ENCODE data around the gene FHAD1. TPM values are rescaled to one million over a fixed set of nuclear protein-coding genes. Genes with fewer than 3 reads are reported as not detected.

FHAD1 gene
- total and polyA plus RNA-seq, 2 donors (not counting 3 experiments of a cell fraction or from before 2014, with no cell fraction given): 0.04 to 0.69 TPM

DNA sequence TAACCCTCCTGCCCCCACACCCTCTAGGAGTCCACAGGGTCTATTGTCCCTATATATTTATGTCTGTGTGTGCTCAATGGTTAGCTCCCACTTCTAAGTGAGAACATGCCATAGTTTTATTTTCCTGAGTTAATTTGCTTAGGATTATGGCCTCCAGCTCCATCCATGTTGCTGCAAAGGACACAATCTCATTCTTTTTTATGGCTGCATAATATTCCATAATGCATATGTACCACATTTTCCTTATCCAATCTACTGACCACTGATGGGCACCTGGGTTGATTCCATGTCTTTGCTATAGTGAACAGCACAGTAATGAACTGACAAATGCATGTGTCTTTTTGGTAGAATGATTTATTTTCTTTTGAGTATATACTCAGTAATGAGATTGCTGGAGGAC is 13.3 kb upstream of the FHAD1 start:
- BruUV-seq (replicated peaks): no TSS peak
- no peaks in the 10 kb centered on the region for H3K27me3 ChIP-seq (ENCODE audit: control insufficient read depth in 2 of 2, insufficient read depth in 2 of 2, low read length in 2 of 2)
- H2AFZ ChIP-seq (ENCODE audit: low read depth, low read length): no peak overlapping the region
- H3K4me2 ChIP-seq (ENCODE audit: insufficient read depth, low read length): no peak overlapping the region
- H3K9me3 ChIP-seq (replicated peaks; ENCODE audit: control insufficient read depth, insufficient read depth, low read length): no peaks in the 10 kb centered on the region
- ChIA-PET POLR2A (no interaction called here), CTCF (no interaction called here)
- TF ChIP-seq JUN (IDR thresholded peaks at IDR 0.05; ENCODE audit: borderline replicate concordance, insufficient read depth, insufficient read length, low read depth) (no peak), POLR2AphosphoS5 (IDR thresholded peaks at IDR 0.05; ENCODE audit: insufficient read depth, low read depth, low read length) (no peak), EZH2 (IDR thresholded peaks at IDR 0.05; ENCODE audit: borderline replicate concordance, low read depth, low read length, severe bottlenecking) (no peak)
- TF ChIP-seq, protein P1, sequence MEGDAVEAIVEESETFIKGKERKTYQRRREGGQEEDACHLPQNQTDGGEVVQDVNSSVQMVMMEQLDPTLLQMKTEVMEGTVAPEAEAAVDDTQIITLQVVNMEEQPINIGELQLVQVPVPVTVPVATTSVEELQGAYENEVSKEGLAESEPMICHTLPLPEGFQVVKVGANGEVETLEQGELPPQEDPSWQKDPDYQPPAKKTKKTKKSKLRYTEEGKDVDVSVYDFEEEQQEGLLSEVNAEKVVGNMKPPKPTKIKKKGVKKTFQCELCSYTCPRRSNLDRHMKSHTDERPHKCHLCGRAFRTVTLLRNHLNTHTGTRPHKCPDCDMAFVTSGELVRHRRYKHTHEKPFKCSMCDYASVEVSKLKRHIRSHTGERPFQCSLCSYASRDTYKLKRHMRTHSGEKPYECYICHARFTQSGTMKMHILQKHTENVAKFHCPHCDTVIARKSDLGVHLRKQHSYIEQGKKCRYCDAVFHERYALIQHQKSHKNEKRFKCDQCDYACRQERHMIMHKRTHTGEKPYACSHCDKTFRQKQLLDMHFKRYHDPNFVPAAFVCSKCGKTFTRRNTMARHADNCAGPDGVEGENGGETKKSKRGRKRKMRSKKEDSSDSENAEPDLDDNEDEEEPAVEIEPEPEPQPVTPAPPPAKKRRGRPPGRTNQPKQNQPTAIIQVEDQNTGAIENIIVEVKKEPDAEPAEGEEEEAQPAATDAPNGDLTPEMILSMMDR (IDR thresholded peaks at IDR 0.05; ENCODE audit: extremely low read depth in 1 of 2, insufficient read depth in 1 of 2, low read depth in 1 of 2, low read length in 2 of 2): no peak
- TF ChIP-seq, protein P2, sequence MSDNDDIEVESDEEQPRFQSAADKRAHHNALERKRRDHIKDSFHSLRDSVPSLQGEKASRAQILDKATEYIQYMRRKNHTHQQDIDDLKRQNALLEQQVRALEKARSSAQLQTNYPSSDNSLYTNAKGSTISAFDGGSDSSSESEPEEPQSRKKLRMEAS (IDR thresholded peaks at IDR 0.05; ENCODE audit: insufficient read depth, insufficient read length): no peak
- no peaks in the 10 kb centered on the region for H3K36me3 ChIP-seq (ENCODE audit: control insufficient read depth in 2 of 2, extremely low read depth in 1 of 2, insufficient read depth in 2 of 2, low read length in 2 of 2)
- H3K79me2 ChIP-seq (ENCODE audit: control insufficient read depth, insufficient read depth, low read length): no peaks in the 10 kb centered on the region
- H3K4me1 ChIP-seq (ENCODE audit: control insufficient read depth, extremely low read depth, insufficient read depth, low read length): no peaks in the 10 kb centered on the region
- no peak overlapping the region for H3K4me3 ChIP-seq (replicated peaks in 1 of 3; ENCODE audit: insufficient read depth in 1 of 3, low read depth in 1 of 3, low read length in 3 of 3)
- dilution Hi-C loops (cut with MboI; ENCODE audit: extremely low pct_ligation_motif_present, low sequenced_read_pairs): no loop called here
- intact Hi-C loops (cut with micrococcal nuclease): no loop called here
- no peak for FAIRE-seq
- no peaks in the 10 kb centered on the region for H4K20me1 ChIP-seq (replicated peaks; ENCODE audit: control insufficient read depth, extremely low read depth, insufficient read depth, low read length)
- no peak overlapping the region for H3K9ac ChIP-seq (replicated peaks; ENCODE audit: extremely low read depth, insufficient read depth, low read length)
- no peak for DNase-seq (ENCODE audit: low read depth, low spot score)
- H3K27ac ChIP-seq (ENCODE audit: insufficient read depth, low read depth, low read length): no peak overlapping the region
- H3K9me1 ChIP-seq (replicated peaks; ENCODE audit: control insufficient read depth, extremely low read depth, insufficient read depth, low read length): no peaks in the 10 kb centered on the region

DNA sequence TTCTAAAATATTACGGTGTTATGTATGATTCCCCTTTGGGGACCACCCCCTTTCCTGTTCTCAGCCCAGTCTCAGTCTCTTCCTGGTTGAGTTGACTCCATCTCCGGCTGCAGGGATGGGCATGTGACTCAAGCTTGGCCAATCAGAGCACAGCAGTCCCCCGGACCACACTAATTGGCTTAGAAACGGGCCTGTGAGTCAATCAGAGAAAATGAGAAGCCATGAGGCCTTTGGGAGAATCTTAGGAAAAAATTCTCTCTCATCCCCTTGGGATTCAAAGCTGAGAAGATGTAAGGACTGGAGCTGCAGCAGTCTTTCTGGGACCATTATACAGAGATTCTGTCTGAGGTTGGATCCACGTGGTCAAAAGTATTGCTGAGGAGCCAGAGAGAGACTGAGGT is 10.7 kb upstream of the FHAD1 start:
- POLR2A ChIA-PET: no interaction called here
- Histone ChIP-seq H3K27ac (ENCODE audit: insufficient read depth, low read depth, low read length) (no peak overlapping the region), H3K9me3 (replicated peaks; ENCODE audit: control insufficient read depth, insufficient read depth, low read length) (no peaks in the 10 kb centered on the region), H4K20me1 (replicated peaks; ENCODE audit: control insufficient read depth, extremely low read depth, insufficient read depth, low read length) (no peaks in the 10 kb centered on the region), H3K9ac (replicated peaks; ENCODE audit: extremely low read depth, insufficient read depth, low read length) (no peak overlapping the region), H3K27me3 (ENCODE audit: control insufficient read depth in 2 of 2, insufficient read depth in 2 of 2, low read length in 2 of 2) (no peaks in the 10 kb centered on the region), H3K79me2 (ENCODE audit: control insufficient read depth, insufficient read depth, low read length) (no peaks in the 10 kb centered on the region), H3K4me2 (ENCODE audit: insufficient read depth, low read length) (no peak overlapping the region), H3K4me3 (replicated peaks in 1 of 3; ENCODE audit: insufficient read depth in 1 of 3, low read depth in 1 of 3, low read length in 3 of 3) (no peak overlapping the region), H3K9me1 (replicated peaks; ENCODE audit: control insufficient read depth, extremely low read depth, insufficient read depth, low read length) (no peaks in the 10 kb centered on the region), H3K4me1 (ENCODE audit: control insufficient read depth, extremely low read depth, insufficient read depth, low read length) (no peaks in the 10 kb centered on the region), H2AFZ (ENCODE audit: low read depth, low read length) (no peak overlapping the region), H3K36me3 (ENCODE audit: control insufficient read depth in 2 of 2, extremely low read depth in 1 of 2, insufficient read depth in 2 of 2, low read length in 2 of 2) (no peaks in the 10 kb centered on the region)
- dilution Hi-C loops (cut with MboI; ENCODE audit: extremely low pct_ligation_motif_present, low sequenced_read_pairs) (no loop called here), intact Hi-C loops (cut with micrococcal nuclease) (no loop called here)
- CTCF ChIA-PET: no interaction called here
- FAIRE-seq (no peak), DNase-seq (ENCODE audit: low read depth, low spot score) (no peak)
- TF ChIP-seq EZH2 (IDR thresholded peaks at IDR 0.05; ENCODE audit: borderline replicate concordance, low read depth, low read length, severe bottlenecking) (no peak), GATA2 (IDR thresholded peaks at IDR 0.05; ENCODE audit: insufficient read depth, insufficient read length, low read depth, low read length) (no peak), FOS (IDR thresholded peaks at IDR 0.05; ENCODE audit: borderline replicate concordance, insufficient read depth, low read length) (no peak), POLR2AphosphoS5 (IDR thresholded peaks at IDR 0.05; ENCODE audit: insufficient read depth, low read depth, low read length) (no peak), MYC (IDR thresholded peaks at IDR 0.05; ENCODE audit: low read depth, low read length) (no peak)
- TF ChIP-seq, protein P2 (IDR thresholded peaks at IDR 0.05; ENCODE audit: insufficient read depth, insufficient read length): no peak
- TF ChIP-seq, protein P1 (IDR thresholded peaks at IDR 0.05; ENCODE audit: extremely low read depth in 1 of 2, insufficient read depth in 1 of 2, low read depth in 1 of 2, low read length in 2 of 2): no peak
- BruUV-seq (replicated peaks): no TSS peak

Data from endothelial cell of umbilical vein (primary cell).